GM18907 (cell line): ENCODE measurements around the gene PTGS1.
"Not testable (repeated sequence)": the region's sequence is repeated elsewhere in the genome, so short reads cannot be mapped to it uniquely, and the experiment has no call there.

Source experiments
- ATAC-seq: cut with Tn5 transposase; IDR thresholded peaks from one replicate; pipeline ENCODE4 v1.9.1; 2021; ENCODE audit warnings: mild to moderate bottlenecking, moderate library complexity; ENCODE audit not compliant: unreplicated experiment

The PTGS1 gene

GRCh38 chr9:122394265-122395125 is 23.7 kb downstream of the PTGS1 start:
- ATAC-seq, result no peak

- no peak for ATAC-seq
These were observed 25.9 kb downstream of the PTGS1 start for GRCh38 chr9:122396614-122397148.

GRCh38 chr9:122397749-122398148 is 26.9 kb downstream of the PTGS1 start:
- ATAC-seq, result no peak

- no peak for ATAC-seq
These were observed 27.6 kb downstream of the PTGS1 start for GRCh38 chr9:122398371-122398924.

GRCh38 chr9:122401896-122402295 is 31.1 kb downstream of the PTGS1 start:
- ATAC-seq, result no peak

GRCh38 chr9:122402403-122402871 is 31.6 kb downstream of the PTGS1 start:
- no peak for ATAC-seq

GRCh38 chr9:122402874-122403273 is 32.0 kb downstream of the PTGS1 start:
- no peak for ATAC-seq

- ATAC-seq, result no peak
These were observed 32.7 kb downstream of the PTGS1 start for GRCh38 chr9:122403381-122404000.

GRCh38 chr9:122405304-122406069 is 34.7 kb downstream of the PTGS1 start:
- not testable (repeated sequence) for ATAC-seq

- ATAC-seq, result no peak
These were observed 35.5 kb downstream of the PTGS1 start for GRCh38 chr9:122406070-122406890.

- ATAC-seq, result not testable (repeated sequence)
These were observed 43.3 kb downstream of the PTGS1 start for GRCh38 chr9:122414108-122414507.

GRCh38 chr9:122418016-122418415 is 47.2 kb downstream of the PTGS1 start:
- ATAC-seq, result no peak

- ATAC-seq, result no peak
These were observed 49.5 kb downstream of the PTGS1 start for GRCh38 chr9:122420315-122420714.

- ATAC-seq, result no peak
These were observed 54.3 kb downstream of the PTGS1 start for GRCh38 chr9:122425087-122425486.

- no peak for ATAC-seq
These were observed 55.9 kb downstream of the PTGS1 start for GRCh38 chr9:122426723-122427122.

- no peak for ATAC-seq
These were observed 71.7 kb downstream of the PTGS1 start for GRCh38 chr9:122442568-122442967.

- ATAC-seq, result no peak
These were observed 73.4 kb downstream of the PTGS1 start for GRCh38 chr9:122444041-122444733.
